Erythroblast (primary cell): Measurements from ENCODE around the gene CRYBG1.

ENCODE experiments used
- GATA1 ChIP-seq: IDR thresholded peaks from 2 replicates; pipeline ENCODE4 v1.6.1; 2011; ENCODE audit warnings: low read depth, mild to moderate bottlenecking, control low read depth, low read length, moderate library complexity
- POLR2A ChIP-seq: IDR thresholded peaks from 2 replicates; pipeline ENCODE4 v1.6.1; 2011; ENCODE audit warnings: mild to moderate bottlenecking, low read length

DNA sequence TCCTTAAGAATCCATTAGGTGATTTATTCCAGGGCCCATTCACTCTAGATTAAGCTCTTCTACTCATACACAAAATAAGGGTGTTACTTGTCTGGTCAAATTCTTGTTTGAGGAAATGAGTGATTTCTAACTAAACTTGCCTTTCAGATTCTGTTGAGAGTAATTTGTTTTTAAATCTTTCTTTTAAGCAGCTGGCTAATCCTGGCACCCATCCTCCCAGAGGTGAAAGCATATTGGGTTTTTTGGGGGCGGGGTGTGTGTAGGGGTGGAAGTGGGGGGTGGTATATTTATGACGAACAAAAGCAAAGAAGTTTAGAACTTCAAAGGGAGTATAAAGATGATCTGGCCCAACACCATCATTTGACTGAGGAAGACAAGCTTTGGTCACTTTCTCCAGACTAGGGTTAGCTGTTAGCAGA lies 174.1 kb downstream of the CRYBG1 start:
- TF ChIP-seq POLR2A (no peak), GATA1 (no peak)
